Neuron (in vitro differentiated cells): ENCODE results near the gene RECQL5.

Experiments used
- H2AFZ ChIP-seq: one replicate; pipeline ENCODE4 v1.6.1; 2013; ENCODE audit warnings: low read depth, mild to moderate bottlenecking, inconsistent platforms, low read length, moderate library complexity
- H3K27me3 ChIP-seq: one replicate; pipeline ENCODE4 v1.6.1; 2013; ENCODE audit warnings: low read length; ENCODE audit not compliant: insufficient read depth
- H3K36me3 ChIP-seq: one replicate; pipeline ENCODE4 v1.6.1; 2013; ENCODE audit warnings: low read length; ENCODE audit not compliant: insufficient read depth
- H3K4me1 ChIP-seq: one replicate; pipeline ENCODE4 v1.6.1; 2013; ENCODE audit warnings: low read length; ENCODE audit not compliant: insufficient read depth
- H3K4me3 ChIP-seq: 2 replicates; pipeline ENCODE4 v1.5.1; 2013; ENCODE audit warnings: mild to moderate bottlenecking, low read length, moderate library complexity
- H3K9me3 ChIP-seq: one replicate; pipeline ENCODE4 v1.6.1; 2013; ENCODE audit warnings: low read length

RECQL5 gene

GRCh38 chr17:75621489-75621888, 45.5 kb downstream of the RECQL5 start:
- Histone ChIP-seq H3K9me3 (no peaks in the 10 kb centered on the region), H3K36me3 (no peaks in the 10 kb centered on the region), H3K27me3 (peaks cover 4% of the 10 kb centered on the region), H3K4me1 (peaks cover 5% of the 10 kb centered on the region), H3K4me3 (no peak overlapping the region), H2AFZ (no peak overlapping the region)

DNA sequence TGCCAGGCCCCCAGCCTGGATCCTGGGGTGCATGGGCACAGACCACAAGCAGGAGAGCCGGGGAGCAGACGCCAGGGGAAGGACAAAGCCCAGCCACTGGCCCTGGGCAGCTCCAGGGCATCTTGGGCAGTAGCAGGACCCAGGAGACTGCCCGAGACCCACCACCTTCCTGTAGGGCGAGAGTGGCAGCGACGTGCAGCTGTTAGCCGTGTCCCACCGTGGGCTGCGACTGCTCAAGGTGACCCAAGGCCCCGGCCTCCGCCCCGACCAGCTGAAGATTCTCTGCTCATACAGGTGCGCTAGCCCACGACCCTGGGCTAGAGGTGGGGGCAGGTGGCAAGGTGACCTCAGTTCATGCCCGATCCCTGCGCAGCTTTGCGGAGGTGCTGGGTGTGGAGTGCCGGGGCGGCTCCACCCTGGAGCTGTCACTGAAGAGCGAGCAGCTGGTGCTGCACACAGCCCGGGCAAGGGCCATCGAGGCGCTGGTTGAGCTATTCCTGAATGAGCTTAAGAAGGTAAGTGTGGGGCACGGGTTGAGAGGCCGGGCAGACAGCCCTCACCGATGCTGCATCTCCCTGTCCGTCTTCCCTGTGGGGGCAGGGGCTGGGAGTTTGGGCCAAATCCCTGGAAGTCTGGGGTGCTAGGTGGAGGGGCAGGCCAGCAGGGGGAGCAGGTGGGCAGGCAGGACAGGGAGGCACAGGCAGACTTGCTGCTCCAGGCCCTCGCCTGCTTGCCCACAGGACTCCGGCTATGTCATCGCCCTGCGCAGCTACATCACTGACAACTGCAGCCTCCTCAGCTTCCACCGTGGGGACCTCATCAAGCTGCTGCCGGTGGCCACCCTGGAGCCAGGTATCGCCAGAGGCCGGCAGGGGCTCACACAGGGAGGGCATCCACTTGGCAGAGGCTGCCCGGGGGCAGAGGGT, 47.2 kb downstream of the RECQL5 start:
- no peak overlapping the region for H2AFZ ChIP-seq
- H3K4me1 ChIP-seq = peaks cover 5% of the 10 kb centered on the region
- peaks cover 4% of the 10 kb centered on the region for H3K27me3 ChIP-seq
- H3K4me3 ChIP-seq = no peak overlapping the region
- H3K9me3 ChIP-seq = no peaks in the 10 kb centered on the region
- H3K36me3 ChIP-seq = no peaks in the 10 kb centered on the region

GRCh38 chr17:75617675-75618074, 49.3 kb downstream of the RECQL5 start:
- H3K9me3 ChIP-seq = no peaks in the 10 kb centered on the region
- H3K4me1 ChIP-seq = peaks cover 5% of the 10 kb centered on the region
- H2AFZ ChIP-seq = no peak overlapping the region
- H3K4me3 ChIP-seq = no peak overlapping the region
- H3K27me3 ChIP-seq = peaks cover 9% of the 10 kb centered on the region
- H3K36me3 ChIP-seq = no peaks in the 10 kb centered on the region

DNA sequence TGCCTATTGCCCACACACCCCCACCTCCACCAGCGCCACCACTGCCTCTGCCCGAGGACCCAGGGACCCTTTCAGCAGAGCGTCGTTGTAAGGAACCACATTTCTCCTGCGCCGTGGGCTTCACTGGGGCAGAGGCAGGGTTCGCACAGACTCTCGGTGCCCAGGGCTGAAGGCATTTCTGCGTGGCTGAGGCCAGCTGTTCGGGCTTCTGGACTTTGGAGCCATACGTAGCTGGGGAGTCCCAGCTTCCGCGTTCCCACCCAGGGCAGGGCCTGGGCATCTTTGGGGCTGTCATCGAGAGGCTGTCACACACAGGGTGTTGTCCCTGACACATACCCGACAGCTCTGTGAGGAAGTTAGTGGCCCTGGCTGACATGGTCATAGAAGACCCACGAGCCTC, 49.7 kb downstream of the RECQL5 start:
- H3K4me3 ChIP-seq = no peak overlapping the region

DNA sequence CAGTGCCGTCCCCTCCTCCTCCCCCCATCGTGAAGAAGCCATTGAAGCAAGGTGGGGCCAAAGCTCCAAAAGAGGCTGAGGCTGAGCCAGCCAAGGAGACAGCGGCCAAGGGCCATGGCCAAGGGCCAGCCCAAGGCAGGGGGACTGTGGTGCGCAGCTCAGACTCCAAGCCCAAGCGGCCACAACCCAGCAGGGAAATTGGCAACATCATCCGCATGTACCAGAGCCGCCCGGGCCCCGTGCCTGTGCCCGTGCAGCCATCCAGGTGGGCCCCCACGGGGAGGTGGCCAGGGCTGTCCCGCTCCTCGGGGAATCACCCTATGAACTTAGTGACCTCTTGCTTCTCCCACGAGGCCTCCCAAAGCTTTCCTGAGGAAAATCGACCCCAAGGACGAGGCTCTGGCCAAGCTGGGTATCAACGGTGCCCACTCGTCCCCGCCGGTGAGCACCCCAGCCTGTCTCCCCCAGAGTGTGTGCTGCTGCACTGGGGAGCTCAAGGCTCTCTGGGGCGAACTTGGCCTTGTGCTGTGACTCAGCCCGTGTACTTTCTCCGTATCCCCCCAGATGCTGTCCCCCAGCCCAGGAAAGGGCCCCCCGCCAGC, 50.3 kb downstream of the RECQL5 start:
- Histone ChIP-seq H2AFZ (no peak overlapping the region), H3K4me3 (no peak overlapping the region), H3K36me3 (no peaks in the 10 kb centered on the region), H3K27me3 (peaks cover 9% of the 10 kb centered on the region), H3K4me1 (no peaks in the 10 kb centered on the region), H3K9me3 (no peaks in the 10 kb centered on the region)

More for the DNA sequence above, 49.7 kb downstream of the RECQL5 start:
- Histone ChIP-seq H3K36me3 (no peaks in the 10 kb centered on the region), H3K9me3 (no peaks in the 10 kb centered on the region), H3K27me3 (peaks cover 9% of the 10 kb centered on the region), H2AFZ (no peak overlapping the region), H3K4me1 (peaks cover 4% of the 10 kb centered on the region)

- no peak overlapping the region for H2AFZ ChIP-seq
- no peaks in the 10 kb centered on the region for H3K9me3 ChIP-seq
- no peak overlapping the region for H3K4me3 ChIP-seq
- H3K27me3 ChIP-seq = peaks cover 9% of the 10 kb centered on the region
- no peaks in the 10 kb centered on the region for H3K36me3 ChIP-seq
- no peaks in the 10 kb centered on the region for H3K4me1 ChIP-seq
These were observed 51.7 kb downstream of the RECQL5 start for GRCh38 chr17:75615301-75615700.

GRCh38 chr17:75614556-75615270, 52.2 kb downstream of the RECQL5 start:
- Histone ChIP-seq H3K4me1 (no peaks in the 10 kb centered on the region), H3K9me3 (no peaks in the 10 kb centered on the region), H2AFZ (no peak overlapping the region), H3K4me3 (no peak overlapping the region), H3K27me3 (peaks cover 9% of the 10 kb centered on the region), H3K36me3 (no peaks in the 10 kb centered on the region)

GRCh38 chr17:75614006-75614405, 52.9 kb downstream of the RECQL5 start:
- Histone ChIP-seq H3K36me3 (no peaks in the 10 kb centered on the region), H3K4me1 (no peaks in the 10 kb centered on the region), H3K9me3 (no peaks in the 10 kb centered on the region), H2AFZ (no peak overlapping the region), H3K4me3 (no peak overlapping the region), H3K27me3 (peaks cover 9% of the 10 kb centered on the region)

- Histone ChIP-seq H3K4me3 (no peak overlapping the region), H3K36me3 (no peaks in the 10 kb centered on the region), H2AFZ (no peak overlapping the region), H3K9me3 (no peaks in the 10 kb centered on the region), H3K27me3 (peaks cover 8% of the 10 kb centered on the region), H3K4me1 (no peaks in the 10 kb centered on the region)
These were observed 53.9 kb downstream of the RECQL5 start for GRCh38 chr17:75612906-75613626.

DNA sequence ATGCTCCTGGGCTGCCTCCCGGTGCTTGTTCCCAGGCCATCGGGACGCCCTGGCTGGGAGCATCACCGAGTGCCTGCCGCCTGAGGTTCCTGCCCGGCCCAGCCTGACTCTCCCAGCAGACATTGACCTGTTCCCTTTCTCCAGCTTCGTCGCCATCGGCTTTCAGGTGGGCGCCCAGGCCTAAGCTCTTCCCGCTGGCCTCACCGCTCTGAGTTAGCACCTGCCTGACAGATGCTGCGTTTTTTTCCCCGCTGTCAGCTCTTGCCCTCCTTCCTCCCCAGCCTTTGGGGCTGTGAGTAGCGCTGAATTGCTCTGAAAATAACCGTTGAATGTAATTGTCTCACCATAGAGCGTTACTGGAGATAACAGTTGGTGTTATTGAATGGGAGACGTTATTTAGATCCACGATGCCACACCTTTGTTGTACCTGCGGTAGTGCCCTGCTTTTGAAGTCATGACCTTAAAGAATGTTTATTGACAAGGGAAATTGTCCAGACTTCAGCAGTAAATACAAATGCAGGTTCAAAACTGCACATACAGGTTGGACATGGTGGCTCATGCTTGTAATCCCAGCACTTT, 55.0 kb downstream of the RECQL5 start:
- Histone ChIP-seq H3K4me3 (no peak overlapping the region), H2AFZ (no peak overlapping the region), H3K27me3 (peaks cover 5% of the 10 kb centered on the region), H3K9me3 (no peaks in the 10 kb centered on the region), H3K4me1 (no peaks in the 10 kb centered on the region), H3K36me3 (no peaks in the 10 kb centered on the region)

DNA sequence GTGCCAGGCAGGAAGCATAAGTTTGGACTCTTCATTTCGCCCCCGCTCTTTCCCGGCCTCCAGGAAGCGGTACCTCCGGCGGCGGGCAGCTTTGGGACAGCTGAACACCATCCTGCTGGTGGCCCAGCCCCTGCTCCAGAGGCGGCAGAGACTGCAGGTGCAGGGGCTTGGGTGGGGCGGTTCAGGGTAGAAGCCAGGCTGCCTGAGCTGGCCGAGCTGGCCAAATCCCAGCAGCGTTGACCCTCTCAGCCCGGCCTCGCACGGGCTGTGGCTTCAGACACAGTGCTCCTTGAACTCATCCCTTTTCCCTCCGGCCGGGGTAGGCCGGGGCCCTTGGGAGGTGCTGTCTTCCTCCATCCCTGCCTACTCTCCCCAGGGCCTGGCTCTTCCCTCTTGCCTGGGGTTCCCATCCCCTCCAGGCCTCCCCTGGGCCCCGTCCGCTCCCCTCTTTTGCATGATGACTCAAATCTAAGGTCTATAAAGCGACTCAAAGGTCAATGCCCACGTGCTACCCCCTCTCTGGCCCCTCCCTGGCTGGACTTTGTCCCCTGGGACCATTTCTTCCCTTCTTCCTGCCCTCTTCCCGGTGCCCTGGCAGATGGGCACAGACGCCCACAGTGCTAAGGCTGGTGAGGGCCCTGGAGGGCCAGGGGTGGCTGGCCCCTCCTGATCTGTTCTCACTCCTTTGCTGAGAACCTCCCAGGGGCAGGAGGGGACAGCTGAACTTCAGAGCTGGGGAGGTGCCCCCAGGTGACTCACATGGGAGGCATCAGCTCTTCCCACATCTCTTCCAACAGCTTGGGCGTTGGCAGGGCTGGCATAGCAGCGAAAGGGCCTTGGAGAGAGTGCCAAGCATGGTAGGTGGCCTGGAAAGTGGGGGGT, 56.6 kb downstream of the RECQL5 start:
- Histone ChIP-seq H3K4me3 (no peak overlapping the region), H3K27me3 (peaks cover 5% of the 10 kb centered on the region), H3K9me3 (no peaks in the 10 kb centered on the region), H3K36me3 (no peaks in the 10 kb centered on the region), H2AFZ (no peak overlapping the region), H3K4me1 (no peaks in the 10 kb centered on the region)

GRCh38 chr17:75607086-75607485, 59.9 kb downstream of the RECQL5 start:
- Histone ChIP-seq H2AFZ (no peak overlapping the region), H3K27me3 (no peaks in the 10 kb centered on the region), H3K4me1 (no peaks in the 10 kb centered on the region), H3K4me3 (no peak overlapping the region), H3K9me3 (no peaks in the 10 kb centered on the region), H3K36me3 (no peaks in the 10 kb centered on the region)
